GM12892 (cell line): ENCODE measurements around the gene DHX34.

Experiments used
- POLR2A ChIP-seq: IDR thresholded peaks from 2 replicates; pipeline ENCODE4 v1.6.1; 2011; ENCODE audit warnings: low read depth, low read length, control low read depth
- POLR2AphosphoS5 ChIP-seq: IDR thresholded peaks from 2 replicates; pipeline ENCODE4 v1.6.1; 2011; ENCODE audit warnings: low read depth, low read length, control low read depth
- TAF1 ChIP-seq: IDR thresholded peaks from 2 replicates; pipeline ENCODE4 v1.6.1; 2011; ENCODE audit warnings: low read depth, mild to moderate bottlenecking, control low read depth, low read length, borderline replicate concordance

- TF ChIP-seq POLR2A = no peak
- no peak for TF ChIP-seq POLR2AphosphoS5
- TF ChIP-seq TAF1 = no peak
Observed at GRCh38 chr19:47375694-47376588, 26.8 kb downstream of the DHX34 start.
